ENCODE data around the gene SHISAL1. TPM values are rescaled to one million over a fixed set of nuclear protein-coding genes. Genes with fewer than 3 reads are reported as not detected.

The SHISAL1 gene
- not detected for total RNA-seq

- H3K9me3 Mint-ChIP-seq, result no peaks in the 10 kb centered on the region
- no peak for DNase-seq
- no peak for TF ChIP-seq CTCF (IDR thresholded peaks at IDR 0.05)
- H3K4me1 Mint-ChIP-seq (ENCODE audit: low read depth), result peaks cover 11% of the 10 kb centered on the region
- no peak within 1 kb of the TSS for H3K27ac Mint-ChIP-seq
- intact Hi-C loops (cut with micrococcal nuclease), result no loop called here
- no peak for ATAC-seq
- no peaks in the 10 kb centered on the region for H3K36me3 Mint-ChIP-seq (ENCODE audit: low read depth)
- H3K27me3 Mint-ChIP-seq, result no peaks in the 10 kb centered on the region
- ChIA-PET POLR2A (no interaction called here), CTCF (no interaction called here)
- H3K4me3 Mint-ChIP-seq, result no peak within 1 kb of the TSS
These were observed at the start of gene SHISAL1 for GRCh38 chr22:44312766-44313165. SHISAL1 (minus strand) TSS chr22:44312951; CDS start chr22:44300945, 12,006 bp downstream.

- H3K27me3 Mint-ChIP-seq, result peaks cover 3% of the 10 kb centered on the region
- ATAC-seq (no peak), DNase-seq (no peak)
- H3K4me3 Mint-ChIP-seq, result no peak overlapping the region
- H3K27ac Mint-ChIP-seq, result no peak overlapping the region
- H3K4me1 Mint-ChIP-seq (ENCODE audit: low read depth), result no peaks in the 10 kb centered on the region
- no peaks in the 10 kb centered on the region for H3K9me3 Mint-ChIP-seq
- CTCF ChIA-PET, result no interaction called here
- no peak for TF ChIP-seq CTCF (IDR thresholded peaks at IDR 0.05)
- H3K36me3 Mint-ChIP-seq (ENCODE audit: low read depth), result no peaks in the 10 kb centered on the region
- POLR2A ChIA-PET, result no interaction called here
- intact Hi-C loops (cut with micrococcal nuclease), result no loop called here
These were observed 48.8 kb upstream of the SHISAL1 start for GRCh38 chr22:44361391-44362126.

- TF ChIP-seq CTCF (IDR thresholded peaks at IDR 0.05), result no peak
- DNase-seq (no peak), ATAC-seq (no peak)
- no peaks in the 10 kb centered on the region for H3K4me1 Mint-ChIP-seq (ENCODE audit: low read depth)
- H3K36me3 Mint-ChIP-seq (ENCODE audit: low read depth), result no peaks in the 10 kb centered on the region
- H3K27me3 Mint-ChIP-seq, result peaks cover 3% of the 10 kb centered on the region
- ChIA-PET CTCF (no interaction called here), POLR2A (no interaction called here)
- H3K27ac Mint-ChIP-seq, result no peak overlapping the region
- intact Hi-C loops (cut with micrococcal nuclease), result no loop called here
- no peak overlapping the region for H3K4me3 Mint-ChIP-seq
- no peaks in the 10 kb centered on the region for H3K9me3 Mint-ChIP-seq
These were observed 48.1 kb upstream of the SHISAL1 start for GRCh38 chr22:44360668-44361381.

GRCh38 chr22:44360306-44360667, 47.5 kb upstream of the SHISAL1 start:
- no peak for TF ChIP-seq CTCF (IDR thresholded peaks at IDR 0.05)
- intact Hi-C loops (cut with micrococcal nuclease), result no loop called here

GRCh38 chr22:44359496-44360110, 46.9 kb upstream of the SHISAL1 start:
- intact Hi-C loops (cut with micrococcal nuclease), result no loop called here
- Mint-ChIP-seq H3K27me3 (peaks cover 9% of the 10 kb centered on the region), H3K36me3 (ENCODE audit: low read depth) (no peaks in the 10 kb centered on the region), H3K27ac (no peak overlapping the region), H3K4me3 (no peak overlapping the region), H3K9me3 (no peaks in the 10 kb centered on the region), H3K4me1 (ENCODE audit: low read depth) (no peaks in the 10 kb centered on the region)
- POLR2A ChIA-PET, result interaction anchor here (0.6 kb wide), 1 partner anchor 172 kb away, joined by 3 read pairs; no protein-coding TSS in a partner anchor
- CTCF ChIA-PET, result no interaction called here
- ATAC-seq, result no peak
- TF ChIP-seq CTCF (IDR thresholded peaks at IDR 0.05), result no peak
- DNase-seq, result no peak

More at GRCh38 chr22:44360306-44360667, 47.5 kb upstream of the SHISAL1 start:
- H3K36me3 Mint-ChIP-seq (ENCODE audit: low read depth), result no peaks in the 10 kb centered on the region
- DNase-seq (no peak), ATAC-seq (no peak)
- peaks cover 6% of the 10 kb centered on the region for H3K27me3 Mint-ChIP-seq
- POLR2A ChIA-PET, result no interaction called here
- no peak overlapping the region for H3K27ac Mint-ChIP-seq
- CTCF ChIA-PET, result no interaction called here
- H3K4me3 Mint-ChIP-seq, result no peak overlapping the region
- H3K9me3 Mint-ChIP-seq, result no peaks in the 10 kb centered on the region
- H3K4me1 Mint-ChIP-seq (ENCODE audit: low read depth), result no peaks in the 10 kb centered on the region

Measured in activated CD8-positive, alpha-beta T cell treated with anti-CD3 and anti-CD28 coated beads for 36 hours (primary cell).